Measurements from ENCODE around the gene MYOT.
"Not testable (repeated sequence)": the region's sequence is repeated elsewhere in the genome, so short reads cannot be mapped to it uniquely, and the experiment has no call there.

Gene MYOT

DNA sequence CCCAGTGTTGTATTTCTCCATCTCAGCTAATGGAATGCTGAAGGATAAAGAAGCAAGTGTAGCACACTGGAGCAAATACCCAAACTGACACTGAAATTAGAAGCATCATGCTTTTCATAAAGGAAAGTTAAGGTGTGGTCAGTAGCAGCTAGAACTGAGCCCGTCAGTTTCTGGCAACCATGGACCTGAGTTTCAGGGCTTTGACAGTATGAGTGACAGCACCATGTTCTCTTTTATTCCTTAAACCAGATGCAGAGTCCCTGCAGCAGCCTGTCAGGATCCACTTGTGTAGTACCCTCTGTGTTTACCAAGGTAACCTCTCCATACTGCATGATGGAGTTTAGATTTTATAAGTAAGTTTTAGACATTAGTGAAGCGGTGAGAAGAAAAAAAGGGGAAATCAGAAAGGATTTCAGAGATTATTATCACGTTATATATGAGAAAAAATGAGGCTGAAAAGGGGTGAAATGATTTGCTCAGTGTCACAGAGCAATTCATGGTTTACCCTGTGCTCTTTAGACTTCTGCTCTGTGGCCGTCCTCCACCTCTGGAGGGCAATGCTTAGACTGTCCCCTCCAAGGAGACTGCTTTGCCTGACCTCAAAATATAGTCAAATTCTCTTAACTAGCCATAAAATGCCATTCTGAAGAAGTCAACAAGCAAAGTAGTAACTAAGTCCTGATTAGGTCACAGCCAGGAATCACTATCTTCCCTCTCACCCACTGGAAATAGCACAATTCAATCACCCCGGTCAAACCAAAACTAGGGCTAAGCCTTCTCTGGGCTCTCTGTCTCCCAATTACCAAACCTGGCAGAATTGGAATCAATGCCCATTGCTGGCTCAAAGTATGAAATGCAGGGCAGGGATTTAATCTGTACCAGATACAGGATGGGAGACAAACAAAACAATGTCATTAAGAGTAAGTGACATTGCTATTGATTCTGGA, 10.5 kb upstream of the MYOT start:
- no peak for DNase-seq

GRCh38 chr5:137858223-137858916, 9.3 kb upstream of the MYOT start:
- DNase-seq: peak in 1 of 6 experiments; percentile 2

- no peak for DNase-seq
Observed at GRCh38 chr5:137858954-137859353, 8.7 kb upstream of the MYOT start.

- DNase-seq: no peak
Observed at GRCh38 chr5:137862251-137862650, 5.4 kb upstream of the MYOT start.

- not testable (repeated sequence) for DNase-seq
Observed at GRCh38 chr5:137863653-137864052, 4.0 kb upstream of the MYOT start.

DNA sequence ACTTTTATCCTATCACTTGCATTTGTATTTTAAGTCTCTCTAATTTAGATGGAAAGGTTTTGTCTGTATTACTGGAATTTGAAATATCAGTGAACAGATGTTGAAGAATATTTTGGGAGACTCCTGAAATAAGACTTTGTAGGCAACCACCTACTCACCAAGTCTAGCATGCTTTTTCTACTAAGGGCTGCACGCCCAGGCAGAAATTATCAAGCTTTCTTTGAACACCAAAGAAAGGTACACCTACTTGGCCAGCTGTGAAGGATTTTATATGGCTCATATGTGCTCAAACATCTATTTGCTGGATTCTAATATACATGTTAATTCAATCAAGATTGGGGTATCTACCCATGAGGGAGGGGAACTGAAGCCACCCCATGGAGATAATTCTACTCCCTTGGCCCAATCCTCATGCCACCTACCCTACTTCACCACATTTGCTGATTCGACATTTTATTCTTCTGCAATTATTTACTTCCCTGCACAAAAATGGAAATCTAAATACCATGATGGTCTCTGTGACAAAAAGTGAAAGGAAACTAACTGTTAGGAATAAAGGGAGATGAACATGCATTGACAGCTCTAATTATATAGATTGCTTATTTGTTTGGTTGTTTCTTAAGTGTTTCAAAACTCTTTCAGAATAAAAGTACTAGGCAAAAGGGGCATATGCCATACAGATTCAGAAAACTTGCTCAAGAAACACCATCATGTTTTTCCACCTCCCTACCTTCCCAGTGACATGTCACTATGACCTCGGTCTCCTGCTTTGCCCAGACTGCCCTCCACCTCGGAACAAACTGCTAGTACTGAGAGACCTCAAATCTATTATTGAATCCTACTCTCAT, 895 bp upstream of the MYOT start:
- no peak for DNase-seq

GRCh38 chr5:137870647-137871339, 3.1 kb downstream of the MYOT start:
- DNase-seq: no peak

DNA sequence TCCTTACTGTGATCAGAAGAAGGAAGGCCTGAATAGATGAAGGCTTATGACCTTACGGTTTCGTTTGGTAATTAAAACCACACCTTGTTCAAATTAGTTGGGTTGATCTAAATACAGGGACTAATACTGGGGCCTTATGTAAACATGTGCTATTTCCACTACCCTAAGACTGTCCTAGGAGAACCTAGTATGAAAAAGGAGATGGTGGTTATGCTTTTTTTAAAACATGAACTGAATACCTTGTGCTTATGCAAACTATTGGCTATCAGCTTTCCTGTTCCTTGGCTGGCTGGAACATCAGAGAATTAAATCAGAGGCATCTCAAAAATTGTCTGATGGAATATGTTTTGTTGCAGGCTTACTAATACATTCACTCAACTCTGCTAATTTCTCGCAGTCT, 3.9 kb downstream of the MYOT start:
- no peak for DNase-seq

- no peak for DNase-seq
Observed at GRCh38 chr5:137872466-137872865, 4.8 kb downstream of the MYOT start.

DNA sequence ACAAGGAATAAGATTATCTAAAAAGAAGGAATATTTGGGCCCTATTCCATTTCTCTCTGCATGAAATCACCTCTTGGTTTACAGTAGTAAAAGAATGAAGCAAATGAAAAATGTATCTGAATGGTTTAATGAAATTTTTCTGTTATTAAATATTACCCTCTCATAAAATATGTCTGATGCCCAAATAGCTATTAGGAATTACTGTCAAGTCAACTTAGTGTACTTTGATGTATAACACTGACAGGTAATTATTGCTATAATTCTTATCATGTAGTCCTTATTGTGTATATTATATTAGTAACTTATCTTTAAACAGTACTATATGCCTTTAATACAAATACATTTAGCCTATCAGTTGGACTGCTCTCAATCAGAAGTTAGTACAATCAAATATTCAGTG, 8.4 kb downstream of the MYOT start:
- no peak for DNase-seq

DNA sequence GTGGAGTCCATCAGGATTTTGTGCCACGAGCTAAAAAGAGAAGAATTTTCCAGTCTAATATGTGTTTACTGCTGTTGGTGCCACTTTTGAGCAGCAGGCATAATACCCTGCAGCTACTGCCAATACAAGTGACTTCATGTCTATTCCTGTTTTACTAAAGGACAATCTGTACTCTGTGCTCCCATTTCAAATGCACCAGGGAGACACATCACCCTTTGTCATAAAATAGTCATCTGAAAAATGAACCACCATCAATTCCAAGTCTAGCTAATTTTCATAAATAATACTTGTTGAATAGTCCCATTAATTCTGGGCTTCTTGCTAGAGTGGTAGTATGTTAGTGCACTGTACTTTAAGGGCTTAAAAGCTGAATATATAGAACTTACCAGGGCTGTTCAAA, 12.7 kb downstream of the MYOT start:
- DNase-seq: no peak

GRCh38 chr5:137887831-137888230, 20.2 kb downstream of the MYOT start:
- no peak for DNase-seq

DNA sequence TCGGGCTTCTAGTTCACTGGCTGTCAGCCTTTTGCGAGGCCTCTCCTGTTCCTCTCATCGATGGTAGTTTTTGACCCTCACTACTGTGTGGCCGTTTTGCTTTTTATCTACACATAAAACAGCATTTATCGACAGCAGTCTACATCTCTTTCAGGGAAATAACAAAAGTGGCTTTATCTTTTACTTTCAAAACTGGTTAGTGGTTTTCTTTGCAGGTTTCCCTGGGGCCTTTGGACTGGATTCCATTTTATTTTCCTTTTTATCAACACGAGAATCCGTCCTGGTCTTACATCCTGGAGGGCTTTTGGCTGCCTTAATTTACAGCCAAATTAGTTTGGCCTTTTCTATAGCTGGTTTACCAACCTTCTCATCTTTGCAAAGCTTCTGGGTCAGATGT, 20.8 kb downstream of the MYOT start:
- peak in 1 of 6 experiments; percentile 36 for DNase-seq

GRCh38 chr5:137888863-137889759, 21.5 kb downstream of the MYOT start, which contains the start of gene PKD2L2:
Gene PKD2L2 (plus strand): TSS chr5:137889457. CDS start chr5:137889492, 35 bp downstream.
- peak; percentile 54 to 78 (median 72) for DNase-seq

- DNase-seq: no peak
Observed at GRCh38 chr5:137890845-137891244, 23.2 kb downstream of the MYOT start.

GRCh38 chr5:137891849-137892248, 24.2 kb downstream of the MYOT start:
- DNase-seq: no peak

DNA sequence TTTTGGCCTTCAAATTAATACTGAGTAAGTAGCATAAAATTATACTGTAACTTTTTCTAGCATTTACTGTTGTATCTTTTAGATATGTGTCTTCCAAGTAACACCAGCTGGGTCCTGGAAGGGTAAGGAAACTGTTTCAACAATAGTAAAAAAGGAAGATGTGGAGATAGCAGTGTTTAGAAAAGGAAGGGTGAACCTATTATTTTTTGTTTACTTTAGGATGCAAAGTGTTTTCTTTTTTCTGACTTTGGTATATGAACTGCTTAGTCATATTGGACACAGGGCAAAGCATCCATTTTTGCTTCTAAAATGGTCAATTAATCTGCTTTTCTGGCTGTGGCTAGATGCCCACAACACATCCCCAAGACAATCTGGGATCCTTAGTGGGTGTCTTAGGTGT, 26.9 kb downstream of the MYOT start:
- DNase-seq: no peak

GRCh38 chr5:137896560-137896959, 28.9 kb downstream of the MYOT start:
- DNase-seq: no peak

DNA sequence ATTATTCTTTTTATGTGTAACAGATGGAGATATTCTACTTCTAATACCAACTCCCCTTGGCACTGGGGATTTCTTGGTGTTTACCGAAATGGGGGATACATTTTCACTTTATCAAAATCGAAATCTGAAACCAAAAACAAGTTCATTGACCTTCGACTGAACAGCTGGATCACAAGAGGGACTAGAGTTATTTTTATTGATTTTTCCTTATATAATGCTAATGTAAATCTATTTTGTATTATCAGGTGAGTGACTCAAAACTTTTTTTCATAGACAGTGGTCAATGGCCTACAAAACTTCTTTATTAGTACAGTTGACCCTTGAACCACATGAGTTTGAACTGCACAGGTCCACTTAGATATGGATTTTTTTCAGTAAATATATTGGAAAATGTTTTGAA, 31.8 kb downstream of the MYOT start:
- DNase-seq: no peak

DNA sequence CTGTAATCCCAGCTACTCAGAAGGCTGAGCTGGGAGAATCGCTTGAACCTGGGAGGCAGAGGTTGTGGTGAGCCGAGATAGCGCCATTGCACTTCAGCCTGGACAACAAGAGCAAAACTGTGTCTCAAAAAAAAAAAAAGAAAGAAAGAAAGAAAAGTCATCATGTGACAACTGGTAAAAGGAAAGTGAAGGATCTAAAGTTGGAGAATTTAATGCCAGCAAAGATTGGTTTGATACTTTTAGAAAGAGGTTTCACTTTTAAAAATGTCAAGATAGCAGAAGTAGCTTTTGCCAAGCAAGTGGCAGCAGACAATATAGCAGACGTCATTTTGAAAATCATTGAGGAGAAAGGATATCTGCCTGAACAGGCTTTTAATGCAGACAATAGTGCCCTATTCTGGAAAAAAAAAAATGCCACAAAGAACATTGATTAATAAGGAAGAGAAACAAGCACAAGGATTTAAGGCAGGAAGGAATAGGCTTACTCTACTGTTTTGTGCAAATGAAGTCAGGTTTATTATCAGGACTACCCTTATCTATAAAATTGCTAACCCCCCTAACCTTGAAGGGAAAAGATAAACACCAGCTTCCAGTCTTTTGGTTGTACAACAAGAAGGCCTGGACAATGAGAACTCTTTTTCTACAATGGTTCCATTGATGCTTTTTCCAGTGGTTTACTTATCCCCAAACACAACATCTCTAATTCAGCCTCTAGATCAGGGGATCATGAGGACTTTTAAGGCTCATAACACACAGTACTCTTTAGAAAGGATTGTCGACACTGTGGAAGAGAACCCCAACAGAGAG, 33.6 kb downstream of the MYOT start:
- DNase-seq: no peak

Data from stimulated activated naive CD4-positive, alpha-beta T cell (primary cell).